Measurements from ENCODE around the gene NTSR1.

DNA sequence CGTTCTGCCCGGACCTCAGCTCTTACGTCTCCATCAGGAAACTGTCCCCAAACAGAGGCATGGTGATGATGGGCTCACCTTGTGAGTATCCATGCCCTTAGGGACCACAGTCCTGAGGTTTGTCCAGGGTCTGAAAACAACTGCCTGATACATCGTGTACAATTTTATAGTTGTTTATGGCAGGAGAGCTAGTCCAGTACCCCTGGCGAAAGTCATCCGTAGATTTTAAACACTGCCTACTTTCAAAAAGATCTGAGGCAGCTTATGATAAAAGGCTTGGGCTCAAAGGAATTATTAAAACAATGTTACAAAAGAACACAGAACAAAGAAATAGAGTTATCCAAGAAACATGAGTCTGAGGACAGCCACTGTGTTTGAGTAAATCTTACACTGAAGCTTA lies 14.0 kb downstream of the NTSR1 start:
- TF ChIP-seq CTCF (IDR thresholded peaks at IDR 0.05) (no peak), POLR2A (IDR thresholded peaks at IDR 0.05) (no peak), POLR2AphosphoS5 (IDR thresholded peaks at IDR 0.05) (peak; percentile 46 to 86 (median 58))
